GM21515 (cell line): ENCODE data around the gene KCNS3.
A peak's percentile ranks its signal among the peaks of the same experiment; 100 is the strongest.

Experiments used
- ATAC-seq: cut with Tn5 transposase; IDR thresholded peaks from one replicate; pipeline ENCODE4 v1.9.1; 2021; ENCODE audit not compliant: unreplicated experiment

The KCNS3 gene, protein sequence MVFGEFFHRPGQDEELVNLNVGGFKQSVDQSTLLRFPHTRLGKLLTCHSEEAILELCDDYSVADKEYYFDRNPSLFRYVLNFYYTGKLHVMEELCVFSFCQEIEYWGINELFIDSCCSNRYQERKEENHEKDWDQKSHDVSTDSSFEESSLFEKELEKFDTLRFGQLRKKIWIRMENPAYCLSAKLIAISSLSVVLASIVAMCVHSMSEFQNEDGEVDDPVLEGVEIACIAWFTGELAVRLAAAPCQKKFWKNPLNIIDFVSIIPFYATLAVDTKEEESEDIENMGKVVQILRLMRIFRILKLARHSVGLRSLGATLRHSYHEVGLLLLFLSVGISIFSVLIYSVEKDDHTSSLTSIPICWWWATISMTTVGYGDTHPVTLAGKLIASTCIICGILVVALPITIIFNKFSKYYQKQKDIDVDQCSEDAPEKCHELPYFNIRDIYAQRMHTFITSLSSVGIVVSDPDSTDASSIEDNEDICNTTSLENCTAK

DNA sequence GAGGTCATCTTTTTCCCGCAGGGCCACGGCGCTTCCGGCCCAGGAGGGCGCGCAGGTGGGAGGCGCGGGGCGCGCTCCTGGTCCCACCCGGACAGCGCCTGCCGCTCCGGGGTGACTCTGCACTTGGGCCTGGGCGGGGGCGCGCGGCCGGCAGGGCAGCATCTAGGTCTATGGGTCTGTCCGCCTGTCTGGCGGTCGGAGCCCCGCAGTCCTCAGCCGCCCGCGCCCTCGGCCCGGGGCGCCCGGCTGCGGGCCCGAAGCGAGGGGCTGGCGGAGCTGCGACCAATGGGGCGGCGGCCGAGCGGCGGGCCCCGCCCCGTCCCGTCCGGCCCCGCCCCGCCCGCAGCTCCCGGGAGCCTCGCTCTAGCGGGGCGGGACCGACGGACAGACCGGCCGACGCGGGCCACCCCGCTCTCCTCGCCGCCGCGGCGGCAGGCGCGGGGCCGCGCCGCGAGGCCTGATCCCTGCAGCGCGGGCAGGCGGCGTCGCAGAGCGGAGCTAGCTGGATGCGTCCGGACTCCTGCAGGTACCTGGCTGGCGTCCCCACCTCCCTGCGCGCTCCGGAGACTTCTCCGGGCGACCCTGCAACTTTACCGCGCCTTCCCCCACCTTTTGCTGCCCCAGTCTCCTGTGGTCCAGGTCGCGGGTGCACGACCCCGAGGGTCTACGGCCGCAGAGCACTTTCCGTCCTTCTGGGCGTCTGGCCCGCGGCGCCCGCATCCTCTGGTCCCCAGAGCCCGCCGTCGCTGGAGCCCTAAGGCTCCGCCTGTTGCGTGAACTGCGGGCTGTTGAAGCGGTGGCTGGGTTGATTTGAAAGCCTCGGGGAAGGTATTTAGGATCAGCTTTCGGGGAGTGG is at the start of gene KCNS3:
Gene KCNS3, plus strand, starts transcription at position 387 of the 856 bp plus-strand sequence. CDS start 52,342 bp downstream, outside the sequence.
- peak; percentile 79 for ATAC-seq

DNA sequence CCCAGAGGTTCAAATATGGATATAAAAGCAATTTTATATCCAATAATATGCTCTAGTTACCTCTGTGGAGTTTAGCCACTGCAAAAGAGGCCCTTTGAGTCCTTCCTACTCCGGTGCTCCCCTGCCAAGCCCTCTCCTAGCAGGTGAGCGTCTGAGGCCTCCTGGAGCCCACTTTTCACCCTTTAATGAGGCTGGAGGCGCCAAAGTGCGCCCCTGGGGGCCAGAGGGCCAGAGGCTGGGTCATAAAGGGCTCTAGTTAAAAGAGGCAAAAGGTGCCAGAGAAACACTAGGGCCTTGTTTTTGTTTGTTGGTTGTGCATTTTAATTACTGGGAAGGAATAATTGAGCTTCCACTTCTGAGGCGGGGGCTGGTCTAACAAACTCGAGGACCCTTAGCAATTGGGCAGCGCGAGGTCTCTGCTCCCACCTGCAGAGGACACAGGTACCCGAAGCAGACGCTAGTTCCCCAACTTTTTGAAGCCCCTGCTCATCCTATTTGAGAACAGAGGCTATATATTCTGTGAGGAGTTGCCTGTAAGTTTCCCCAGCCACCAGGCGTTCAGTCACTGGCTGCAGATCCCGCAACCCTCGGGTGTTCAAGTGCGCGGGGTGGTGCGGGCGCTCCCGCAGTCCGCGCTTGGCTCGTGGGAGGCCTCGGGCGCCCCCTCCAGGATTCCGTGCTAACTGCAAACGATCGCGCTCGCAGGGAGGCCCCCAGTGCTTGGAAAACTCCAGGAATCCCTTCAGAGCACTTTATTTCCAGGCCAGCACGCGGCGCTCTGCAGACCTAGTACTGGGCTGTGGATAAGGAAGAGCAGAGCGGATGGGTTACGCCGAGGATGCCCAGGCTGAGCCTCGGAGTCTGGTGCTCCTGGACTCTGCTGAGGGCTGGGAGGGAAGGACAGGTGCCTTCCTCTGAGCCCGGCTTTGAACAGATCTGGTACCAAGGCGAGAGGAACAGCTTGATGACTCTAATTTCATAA is 48.1 kb upstream of the KCNS3 start:
- ATAC-seq: peak; percentile 90

- ATAC-seq: no peak
These were observed 43.0 kb upstream of the KCNS3 start for GRCh38 chr2:17835516-17835915.

DNA sequence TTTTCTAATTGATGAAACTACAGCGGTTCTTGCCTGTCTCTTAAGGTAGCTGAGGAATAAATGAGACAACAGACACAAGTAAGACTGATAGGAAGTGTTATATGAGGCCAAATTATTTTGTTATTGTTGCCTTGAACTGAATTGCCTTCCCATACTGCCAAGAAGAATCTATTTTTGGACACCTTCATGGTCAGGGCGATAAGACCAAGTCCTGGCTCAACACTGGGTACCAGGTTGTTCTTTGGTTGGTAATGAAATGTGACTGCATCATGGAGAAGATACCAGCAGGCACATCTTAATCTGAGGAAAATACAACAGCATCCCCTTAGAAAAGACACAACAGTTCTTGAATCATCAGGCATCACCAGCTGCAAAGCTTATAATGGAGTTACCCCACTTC is 38.5 kb upstream of the KCNS3 start:
- no peak for ATAC-seq

- no peak for ATAC-seq
These were observed 35.0 kb upstream of the KCNS3 start for GRCh38 chr2:17843457-17843856.

GRCh38 chr2:17845806-17846205 is 32.7 kb upstream of the KCNS3 start:
- ATAC-seq: no peak

DNA sequence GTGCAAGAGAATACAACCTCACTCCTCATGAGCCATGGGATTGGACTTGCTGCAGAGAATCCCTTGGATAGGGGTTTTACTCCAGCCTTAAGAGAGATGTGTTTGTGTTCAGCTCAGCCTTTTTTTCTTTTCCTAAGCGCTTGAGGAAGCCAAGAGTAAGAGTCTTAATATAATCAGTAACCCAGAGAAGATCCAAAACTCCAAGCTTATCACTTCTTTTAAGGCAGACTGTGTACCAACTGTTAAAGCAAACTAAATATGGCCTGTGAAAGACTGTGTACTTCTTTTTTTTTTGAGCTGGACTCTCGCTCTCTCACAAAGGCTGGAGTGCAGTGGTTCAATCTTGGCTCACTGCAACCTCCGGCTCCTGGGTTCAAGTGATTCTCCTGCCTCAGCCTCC is 31.8 kb upstream of the KCNS3 start:
- ATAC-seq: no peak

GRCh38 chr2:17847236-17847635 is 31.2 kb upstream of the KCNS3 start:
- ATAC-seq: no peak

DNA sequence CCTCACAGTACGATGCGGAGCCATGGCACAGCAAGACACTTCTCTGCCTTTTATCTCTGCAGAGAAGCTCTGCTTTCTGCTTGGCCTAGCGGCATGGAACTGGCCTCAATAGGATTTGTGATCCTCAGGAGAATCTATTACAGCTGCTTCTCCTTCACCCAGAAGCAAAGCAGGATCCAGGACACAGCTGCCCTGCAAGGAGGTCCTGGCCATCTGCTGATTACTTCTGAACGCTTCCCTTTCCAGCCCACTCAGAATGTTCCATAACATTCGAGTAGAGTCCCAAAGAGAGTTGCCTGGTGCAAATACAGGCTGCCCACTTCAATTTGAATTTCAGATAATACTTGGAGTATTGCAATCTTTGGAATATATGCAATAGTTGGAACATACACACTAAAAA is 29.2 kb upstream of the KCNS3 start:
- ATAC-seq: no peak

- no peak for ATAC-seq
These were observed 28.3 kb upstream of the KCNS3 start for GRCh38 chr2:17850151-17850550.

- ATAC-seq: peak; percentile 88
These were observed 26.5 kb upstream of the KCNS3 start for GRCh38 chr2:17851731-17852585.

- no peak for ATAC-seq
These were observed 24.7 kb upstream of the KCNS3 start for GRCh38 chr2:17853799-17854198.

GRCh38 chr2:17857021-17857420 is 21.4 kb upstream of the KCNS3 start:
- no peak for ATAC-seq

DNA sequence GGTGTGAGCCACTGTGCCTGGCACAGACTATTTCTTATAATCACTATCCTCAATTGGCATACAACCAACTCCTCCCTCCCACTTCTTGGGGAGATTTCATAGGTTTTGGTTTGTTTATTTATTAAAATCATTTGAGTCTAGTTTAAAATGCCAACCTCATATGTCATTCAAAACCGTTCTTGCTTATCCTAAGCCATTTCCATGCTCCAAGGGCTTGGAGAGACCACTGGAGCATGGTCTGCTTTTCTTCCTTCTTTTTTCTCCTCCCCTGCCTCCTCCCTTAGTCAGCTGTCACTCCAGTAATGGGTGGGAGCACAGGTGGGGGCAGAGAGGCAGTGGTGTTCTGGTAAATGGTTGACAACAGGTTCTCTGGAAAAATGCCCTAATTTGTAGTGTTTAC is 20.4 kb upstream of the KCNS3 start:
- ATAC-seq: no peak

GRCh38 chr2:17863539-17863938 is 14.9 kb upstream of the KCNS3 start:
- ATAC-seq: no peak

DNA sequence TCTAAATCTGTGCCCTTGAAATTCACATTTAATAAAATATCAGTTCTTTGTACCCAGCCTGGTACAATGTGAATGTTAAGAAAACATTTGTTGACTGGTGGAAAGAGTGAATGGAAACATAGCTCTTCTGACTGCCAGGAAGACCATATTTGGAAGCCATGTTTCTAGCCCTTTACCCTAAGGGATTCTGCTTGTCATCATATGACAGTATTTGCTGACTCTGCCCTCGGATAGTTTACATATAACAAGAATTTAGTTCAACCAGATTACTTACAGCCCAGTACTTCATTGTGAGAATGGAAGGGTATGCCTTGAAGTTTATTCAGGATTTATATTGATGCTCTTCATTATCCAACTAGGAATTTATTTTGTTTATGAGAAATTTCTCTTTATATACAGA is 13.8 kb upstream of the KCNS3 start:
- no peak for ATAC-seq

DNA sequence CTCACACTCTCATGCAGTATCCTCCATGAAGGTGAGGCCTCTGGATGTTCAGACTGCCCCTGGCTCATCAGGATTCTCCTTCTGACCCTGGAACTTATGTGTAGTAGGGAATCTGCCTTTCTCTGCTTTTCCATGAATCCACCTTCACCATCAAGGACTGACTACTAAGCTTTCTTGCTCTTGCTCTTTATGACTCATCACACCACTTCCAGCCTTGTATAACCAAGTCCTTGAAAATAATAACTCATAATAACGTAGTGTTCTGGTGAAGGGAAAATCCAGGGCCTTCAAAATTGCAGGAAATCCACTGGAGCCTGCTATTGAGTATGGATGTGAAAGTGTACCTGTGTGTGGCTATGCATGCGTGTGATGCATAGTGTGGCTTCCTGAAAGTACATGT is 11.3 kb upstream of the KCNS3 start:
- no peak for ATAC-seq

DNA sequence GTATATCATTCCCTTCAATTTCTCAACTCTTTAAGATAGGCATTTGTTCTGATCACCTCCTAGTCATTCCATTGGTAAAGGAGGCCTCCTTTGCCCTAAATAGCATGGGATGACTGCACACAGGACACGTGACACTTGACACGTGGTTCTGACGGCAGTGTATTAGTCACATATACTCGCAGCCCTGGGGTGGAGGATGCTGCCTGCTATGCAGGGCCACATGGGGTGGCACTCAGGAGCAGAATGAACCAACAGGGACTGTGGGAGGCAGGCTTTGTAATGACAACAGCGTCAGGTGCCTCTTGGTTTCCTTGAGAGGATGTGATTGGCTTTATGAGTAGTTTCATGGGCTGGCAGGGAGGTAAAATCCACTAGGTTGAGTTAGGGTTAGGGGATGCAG is 9.3 kb upstream of the KCNS3 start:
- no peak for ATAC-seq

- ATAC-seq: no peak
These were observed 6.8 kb upstream of the KCNS3 start for GRCh38 chr2:17871639-17872038.

- ATAC-seq: no peak
These were observed 5.4 kb upstream of the KCNS3 start for GRCh38 chr2:17873021-17873420.
